ENCODE results near the gene CCDC13.

DNA sequence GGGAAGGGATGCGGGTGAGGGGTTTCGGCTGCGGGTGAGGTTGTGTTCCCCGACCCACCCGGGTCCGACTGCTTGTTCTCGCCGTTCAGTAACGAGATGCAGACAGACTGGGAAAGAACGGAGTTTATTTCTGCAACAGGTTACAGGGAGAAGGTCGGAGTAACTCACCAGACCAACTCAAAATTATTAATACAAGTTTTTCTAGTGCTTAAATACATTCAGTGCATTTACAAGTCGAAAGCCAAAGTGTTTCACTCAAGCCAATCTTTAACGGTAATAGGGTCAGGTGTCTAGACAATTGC, 31.7 kb upstream of the CCDC13 start:
- TF ChIP-seq, protein P1, sequence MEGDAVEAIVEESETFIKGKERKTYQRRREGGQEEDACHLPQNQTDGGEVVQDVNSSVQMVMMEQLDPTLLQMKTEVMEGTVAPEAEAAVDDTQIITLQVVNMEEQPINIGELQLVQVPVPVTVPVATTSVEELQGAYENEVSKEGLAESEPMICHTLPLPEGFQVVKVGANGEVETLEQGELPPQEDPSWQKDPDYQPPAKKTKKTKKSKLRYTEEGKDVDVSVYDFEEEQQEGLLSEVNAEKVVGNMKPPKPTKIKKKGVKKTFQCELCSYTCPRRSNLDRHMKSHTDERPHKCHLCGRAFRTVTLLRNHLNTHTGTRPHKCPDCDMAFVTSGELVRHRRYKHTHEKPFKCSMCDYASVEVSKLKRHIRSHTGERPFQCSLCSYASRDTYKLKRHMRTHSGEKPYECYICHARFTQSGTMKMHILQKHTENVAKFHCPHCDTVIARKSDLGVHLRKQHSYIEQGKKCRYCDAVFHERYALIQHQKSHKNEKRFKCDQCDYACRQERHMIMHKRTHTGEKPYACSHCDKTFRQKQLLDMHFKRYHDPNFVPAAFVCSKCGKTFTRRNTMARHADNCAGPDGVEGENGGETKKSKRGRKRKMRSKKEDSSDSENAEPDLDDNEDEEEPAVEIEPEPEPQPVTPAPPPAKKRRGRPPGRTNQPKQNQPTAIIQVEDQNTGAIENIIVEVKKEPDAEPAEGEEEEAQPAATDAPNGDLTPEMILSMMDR (IDR thresholded peaks at IDR 0.05), result no peak
- TF ChIP-seq POLR2AphosphoS5 (IDR thresholded peaks at IDR 0.05) (no peak), POLR2A (IDR thresholded peaks at IDR 0.05; ENCODE audit: low read depth) (no peak)
